ENCODE measurements around the gene BBC3.

DNA sequence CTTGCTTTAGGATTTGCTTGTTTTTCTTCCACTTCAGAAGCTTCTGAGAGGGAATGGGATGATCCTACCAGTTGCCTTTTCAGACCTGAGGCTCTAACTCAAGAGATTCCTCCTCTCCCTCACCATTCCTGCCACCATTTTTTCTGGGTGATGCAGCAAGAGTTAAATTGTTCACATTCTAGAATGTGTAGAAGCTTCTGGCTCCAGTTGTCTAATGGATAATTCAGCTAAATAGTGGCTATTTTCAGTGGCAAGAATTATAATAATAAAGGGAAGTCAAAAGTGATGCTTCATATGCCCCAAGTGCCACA, 20.9 kb downstream of the BBC3 start:
- TF ChIP-seq, protein P1, sequence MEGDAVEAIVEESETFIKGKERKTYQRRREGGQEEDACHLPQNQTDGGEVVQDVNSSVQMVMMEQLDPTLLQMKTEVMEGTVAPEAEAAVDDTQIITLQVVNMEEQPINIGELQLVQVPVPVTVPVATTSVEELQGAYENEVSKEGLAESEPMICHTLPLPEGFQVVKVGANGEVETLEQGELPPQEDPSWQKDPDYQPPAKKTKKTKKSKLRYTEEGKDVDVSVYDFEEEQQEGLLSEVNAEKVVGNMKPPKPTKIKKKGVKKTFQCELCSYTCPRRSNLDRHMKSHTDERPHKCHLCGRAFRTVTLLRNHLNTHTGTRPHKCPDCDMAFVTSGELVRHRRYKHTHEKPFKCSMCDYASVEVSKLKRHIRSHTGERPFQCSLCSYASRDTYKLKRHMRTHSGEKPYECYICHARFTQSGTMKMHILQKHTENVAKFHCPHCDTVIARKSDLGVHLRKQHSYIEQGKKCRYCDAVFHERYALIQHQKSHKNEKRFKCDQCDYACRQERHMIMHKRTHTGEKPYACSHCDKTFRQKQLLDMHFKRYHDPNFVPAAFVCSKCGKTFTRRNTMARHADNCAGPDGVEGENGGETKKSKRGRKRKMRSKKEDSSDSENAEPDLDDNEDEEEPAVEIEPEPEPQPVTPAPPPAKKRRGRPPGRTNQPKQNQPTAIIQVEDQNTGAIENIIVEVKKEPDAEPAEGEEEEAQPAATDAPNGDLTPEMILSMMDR (IDR thresholded peaks at IDR 0.05 in 4 of 5, conservative IDR thresholded peaks at IDR 0.05 in 1 of 5), result no peak
- no peak for TF ChIP-seq POLR2A (IDR thresholded peaks at IDR 0.05)

Measured in gastrocnemius medialis (tissue), 4 donors.